HepG2 (cell line): ENCODE results near the gene ACD. TPM values are rescaled to one million over a fixed set of nuclear protein-coding genes. Genes with fewer than 3 reads are reported as not detected.

Experiments used
- ATAC-seq: fragments of 200-7000 bp; cut with Tn5 transposase; 3 replicates; pipeline ENCODE4 v1.9.1; 2020; ENCODE audit warnings: mild to moderate bottlenecking, moderate library complexity
- BruUV-seq: library from RNA; stranded (reverse); fragments of 400-500 nt; replicated peaks from 2 replicates; lab custom pipeline; 2021; lab: Mats Ljungman, UMichigan
- CTCF ChIA-PET: fragments of 300-600 bp; formaldehyde crosslinking; extraction: SDS; loops from one replicate; lab custom pipeline; 2021; ENCODE audit warnings: low total read pairs, inconsistent platforms, low intra/inter-chr PET ratio; lab: Yijun Ruan, JAX
- POLR2A ChIA-PET: fragments of 350-600 bp; sonication (Branson Sonifier 250); formaldehyde crosslinking; loops from one replicate; lab custom pipeline; 2020; ENCODE audit warnings: antibody characterized with exemption, inconsistent platforms; lab: Yijun Ruan, JAX
- DNase-seq: peaks from one replicate; pipeline ENCODE4 v3.0.0-alpha.2; 2015; ENCODE audit warnings: low spot score
- FAIRE-seq: peaks from 3 replicates; lab custom pipeline; 2011; peaks lifted over from hg19 to GRCh38; lab: Jason Lieb, UNC
- H2AFZ ChIP-seq: one replicate; pipeline ENCODE4 v1.6.1; 2011; ENCODE audit warnings: low read length, inconsistent platforms
- H3K27ac ChIP-seq: fragments of 300-600 bp; 3 replicates; pipeline ENCODE4 v1.8.0; 2011; ENCODE audit warnings: mixed run types, mild to moderate bottlenecking, mixed read lengths, low read length, inconsistent platforms; ENCODE audit not compliant: insufficient read depth; ENCODE audit errors: extremely low read length
- H3K27me3 ChIP-seq, 2 experiments: fragments of 200-600 bp in 1 of 2; 2 replicates in 1 of 2; 3 replicates in 1 of 2; pipeline versions ENCODE4 v1.6.0 to v1.8.0; 2011; ENCODE audit warnings: low read length in 2 of 2, mild to moderate bottlenecking in 2 of 2, moderate library complexity in 2 of 2, inconsistent platforms in 1 of 2; ENCODE audit not compliant: insufficient read depth in 2 of 2, control insufficient read depth in 1 of 2
- H3K36me3 ChIP-seq, 2 experiments: fragments of 200-600 bp in 1 of 2; replicated peaks in 1 of 2; 2 replicates in 1 of 2; 3 replicates in 1 of 2; pipeline versions ENCODE4 v1.5.1 to v1.8.0; 2011; ENCODE audit warnings: low read length in 2 of 2, inconsistent platforms in 1 of 2; ENCODE audit not compliant: insufficient read depth in 2 of 2, control insufficient read depth in 1 of 2
- H3K4me1 ChIP-seq: 2 replicates; pipeline ENCODE4 v1.5.1; 2012; ENCODE audit warnings: low read length, inconsistent platforms; ENCODE audit not compliant: insufficient read depth
- H3K4me2 ChIP-seq: 2 replicates; pipeline ENCODE4 v1.6.0; 2011; ENCODE audit warnings: low read depth, low read length, inconsistent platforms
- H3K4me3 ChIP-seq, 3 experiments: fragments of 200-600 bp in 1 of 3; sonication (generic), shearing (Covaris generic) in 1 of 3; replicated peaks in 1 of 3; 2 replicates each; pipeline ENCODE4 v1.5.1; 2011 to 2016; ENCODE audit warnings: low read length in 3 of 3, inconsistent platforms in 2 of 3, low read depth in 2 of 3, mild to moderate bottlenecking in 2 of 3, control low read depth in 1 of 3, mixed read lengths in 1 of 3; ENCODE audit not compliant: insufficient read depth in 1 of 3
- H3K79me2 ChIP-seq: one replicate; pipeline ENCODE4 v1.6.1; 2011; ENCODE audit warnings: low read length, inconsistent platforms; ENCODE audit not compliant: insufficient read depth
- H3K9ac ChIP-seq: 2 replicates; pipeline ENCODE4 v1.6.0; 2011; ENCODE audit warnings: mild to moderate bottlenecking, low read depth, low read length, inconsistent platforms; ENCODE audit not compliant: insufficient read depth
- H3K9me3 ChIP-seq: 2 replicates; pipeline ENCODE4 v1.5.1; 2012; ENCODE audit warnings: mild to moderate bottlenecking, low read length
- H4K20me1 ChIP-seq: 2 replicates; pipeline ENCODE4 v1.6.0; 2011; ENCODE audit warnings: inconsistent platforms, mild to moderate bottlenecking, low read length, moderate library complexity; ENCODE audit not compliant: insufficient read depth
- ATF1 ChIP-seq: IDR thresholded peaks from 2 replicates; pipeline ENCODE4 v1.6.1; 2016; ENCODE audit warnings: mild to moderate bottlenecking, control low read depth
- ETV5 ChIP-seq: IDR thresholded peaks from 2 replicates; pipeline ENCODE4 v1.6.1; 2018; ENCODE audit warnings: missing biosample characterization, missing genetic modification reagents, inconsistent platforms, borderline replicate concordance
- MYC ChIP-seq: sonication (generic); formaldehyde crosslinking; IDR thresholded peaks from 2 replicates; pipeline ENCODE4 v1.9.0; 2021; ENCODE audit warnings: missing genetic modification reagents, borderline replicate concordance
- NBN ChIP-seq: fragments of 450-650 bp; conservative IDR thresholded peaks from 2 replicates; pipeline ENCODE4 v1.6.1; 2017
- NFKBIZ ChIP-seq: IDR thresholded peaks from 2 replicates; pipeline ENCODE4 v1.6.1; 2018; ENCODE audit warnings: missing genetic modification reagents, missing compliant biosample characterization
- POGK ChIP-seq: sonication (generic); formaldehyde crosslinking; conservative IDR thresholded peaks from 2 replicates; pipeline ENCODE4 v1.8.0; 2022; ENCODE audit warnings: mild to moderate bottlenecking, moderate library complexity, missing genetic modification reagents
- SP5 ChIP-seq: IDR thresholded peaks from 2 replicates; pipeline ENCODE4 v1.6.1; 2016; ENCODE audit warnings: low read depth, borderline replicate concordance
- ZBTB44 ChIP-seq: sonication (generic); formaldehyde crosslinking; IDR thresholded peaks from 2 replicates; pipeline ENCODE4 v1.4.0; 2020; ENCODE audit warnings: missing genetic modification reagents
- ZFP82 ChIP-seq: sonication (generic); formaldehyde crosslinking; IDR thresholded peaks from 2 replicates; pipeline ENCODE4 v1.5.1; 2020; ENCODE audit warnings: mild to moderate bottlenecking, missing genetic modification reagents, borderline replicate concordance
- ZNF121 ChIP-seq: sonication (generic); formaldehyde crosslinking; IDR thresholded peaks from 2 replicates; pipeline ENCODE4 v1.5.0; 2020; ENCODE audit warnings: mild to moderate bottlenecking, missing genetic modification reagents
- ZNF431 ChIP-seq: sonication (generic); formaldehyde crosslinking; IDR thresholded peaks from 2 replicates; pipeline ENCODE4 v1.9.0; 2022; ENCODE audit warnings: missing genetic modification reagents, low read depth, mild to moderate bottlenecking, borderline replicate concordance
- ZNF710 ChIP-seq: sonication (generic); formaldehyde crosslinking; IDR thresholded peaks from 2 replicates; pipeline ENCODE4 v1.5.0; 2020; ENCODE audit warnings: mild to moderate bottlenecking, missing genetic modification reagents, borderline replicate concordance
- ZUFSP ChIP-seq: sonication (generic); formaldehyde crosslinking; IDR thresholded peaks from 2 replicates; pipeline ENCODE4 v1.9.0; 2021; ENCODE audit warnings: missing genetic modification reagents, mild to moderate bottlenecking, borderline replicate concordance
- WGBS: methylation state at CpG from one replicate; pipeline ENCODE4 v1.1.6; 2017; ENCODE audit warnings: low lambda C conversion rate; 5-methylcytosine and 5-hydroxymethylcytosine counted together
- in situ Hi-C: cut with HindIII; loops from 2 replicates; pipeline ENCODE4 v1.10.0; 2017; ENCODE audit warnings: low pct_unique_long_range_greater_than_20kb; ENCODE audit not compliant: extremely low pct_ligation_motif_present
- intact Hi-C: fragments of 100-400 bp; cut with micrococcal nuclease; formaldehyde crosslinking; loops from one replicate; pipeline ENCODE4 v1.10.0; 2022; ENCODE audit not compliant: unreplicated experiment
- polyA plus RNA-seq, 8 experiments: library from polyadenylated mRNA; depleted of rRNA in 3 of 8; stranded (reverse) in 7 of 8; unstranded in 1 of 8; fragments of >200 nt; fragmentation: Illumina TruSeq in 4 of 8; extraction: Trizol in 4 of 8; gene quantifications; 2 replicates each; pipeline versions ENCODE4 v1.2.1 to v1.2.3, GENCODE V29; 2011 to 2016; ENCODE audit warnings: low read depth in 4 of 8, missing spikeins in 1 of 8, mixed read lengths in 1 of 8; ENCODE audit not compliant: insufficient read depth in 1 of 8
- total RNA-seq, 5 experiments: library from RNA; depleted of rRNA; stranded (reverse); fragments of >200 nt; fragmentation: Illumina TruSeq; extraction: Trizol; gene quantifications; 2 replicates each; pipeline ENCODE4 v1.2.3, GENCODE V29; 2016; ENCODE audit warnings: low read depth in 1 of 5

ACD gene
- total and polyA plus RNA-seq, 2 of the 13 experiments (the other 11 are each of a cell fraction or from before 2014, with no cell fraction given): 32.6 to 38.3 TPM

- BruUV-seq: TSS peak; percentile 48
- TF ChIP-seq ZNF710 (CRISPR knock-in tag) (0 out of 2 replicates have a peak, but pooled peaks have one; percentile 2), NFKBIZ (CRISPR knock-in tag) (no peak), NBN (no peak), SP5 (CRISPR knock-in tag) (no peak), ZBTB44 (CRISPR knock-in tag) (no peak), ZFP82 (CRISPR knock-in tag) (0 out of 2 replicates have a peak, but pooled peaks have one; percentile 58), ZNF431 (0 out of 2 replicates have a peak, but pooled peaks have one; percentile 30), POGK (CRISPR knock-in tag) (peak; percentile 17; the same call in 1 of the 2 replicates), ETV5 (CRISPR knock-in tag) (peak; percentile 44; the same call in 1 of the 2 replicates), ZNF121 (0 out of 2 replicates have a peak, but pooled peaks have one; percentile 7), ATF1 (CRISPR knock-in tag) (no peak), MYC (peak; percentile 10; the same call in 1 of the 2 replicates), ZUFSP (CRISPR knock-in tag) (no peak)
Observed at GRCh38 chr16:67666559-67667452, 6.7 kb upstream of the ACD start, which contains the start of the genes C16orf86 and ENKD1. C16orf86 (plus strand) TSS chr16:67666814; CDS start chr16:67666971, 157 bp downstream. ENKD1 (minus strand) TSS chr16:67666750; CDS start chr16:67666442, 308 bp downstream.

More at GRCh38 chr16:67666559-67667452, 6.7 kb upstream of the ACD start, which contains the start of the genes C16orf86 and ENKD1:
- peak within 1 kb of the TSS; percentile 77 to 96 (median 88) for H3K4me3 ChIP-seq
- peaks cover 0 to 3% of the 10 kb centered on the region in 2 experiments; a peak in 1 of 5 replicates for H3K36me3 ChIP-seq
- H3K4me1 ChIP-seq: peaks cover 38% of the 10 kb centered on the region
- 7% methylated on average over 13 of the region's 78 CpGs for WGBS
- POLR2A ChIA-PET: interaction anchor here (0.9 to 3.8 kb wide), 12 partner anchors 16 to 186 kb away, joined by 4 to 28 read pairs (median 5); partner anchors contain the start of genes ATP6V0D1, CTCF, GFOD2 and NUTF2
- H2AFZ ChIP-seq: no peak within 1 kb of the TSS
- no peaks in the 10 kb centered on the region; a peak in 1 of 5 replicates for H3K27me3 ChIP-seq
- FAIRE-seq (peak; percentile 30), ATAC-seq (peak; percentile 71), DNase-seq (peak; percentile 83)
- peak within 1 kb of the TSS; percentile 76 for H3K9ac ChIP-seq
- intact Hi-C loops (no loop called here), in situ Hi-C loops (loop anchor here (5.0 to 10.0 kb wide), 2 partner anchors 140 to 268 kb away; partner anchors contain the start of genes CTRL, PSMB10, RANBP10 and TSNAXIP1)
- H4K20me1 ChIP-seq: no peaks in the 10 kb centered on the region
- no peaks in the 10 kb centered on the region for H3K79me2 ChIP-seq
- H3K27ac ChIP-seq: peak within 1 kb of the TSS; percentile 67
- CTCF ChIA-PET: interaction anchor here (1.1 to 4.2 kb wide), 8 partner anchors 14 to 173 kb away, joined by 3 to 118 read pairs (median 8); partner anchors contain the start of genes CARMIL2 and CTCF
- H3K4me2 ChIP-seq: peak within 1 kb of the TSS; percentile 98
- H3K9me3 ChIP-seq: no peaks in the 10 kb centered on the region
